HEK293T (cell line): ENCODE data around the gene EIF4E2.

Experiments used
- CTCF ChIA-PET: fragments of 350-600 bp; formaldehyde crosslinking; extraction: SDS; loops from one replicate; lab custom pipeline; 2021; ENCODE audit warnings: antibody characterized with exemption, inconsistent platforms; lab: Yijun Ruan, JAX
- POLR2A ChIA-PET: fragments of 350-600 bp; formaldehyde crosslinking; extraction: SDS; loops from one replicate; lab custom pipeline; 2020; ENCODE audit warnings: antibody characterized with exemption, inconsistent platforms; lab: Yijun Ruan, JAX
- DNase-seq: peaks from one replicate; pipeline ENCODE4 v3.0.0; 2012; ENCODE audit warnings: mixed read lengths; ENCODE audit errors: extremely low spot score
- ARNT ChIP-seq: fragments of 450-650 bp; IDR thresholded peaks from 2 replicates; pipeline ENCODE4 v1.6.1; 2017; ENCODE audit warnings: mild to moderate bottlenecking
- BHLHE40 ChIP-seq: fragments of 450-650 bp; IDR thresholded peaks from 2 replicates; pipeline ENCODE4 v1.6.1; 2016; ENCODE audit warnings: mild to moderate bottlenecking, moderate library complexity, borderline replicate concordance
- CTBP1 ChIP-seq: fragments of 450-650 bp; IDR thresholded peaks from 2 replicates; pipeline ENCODE4 v1.6.1; 2016; ENCODE audit warnings: borderline replicate concordance
- ELF4 ChIP-seq: fragments of 450-650 bp; IDR thresholded peaks from 2 replicates; pipeline ENCODE4 v1.6.1; 2017; ENCODE audit warnings: antibody characterized with exemption
- FOXA1 ChIP-seq: fragments of 450-650 bp; IDR thresholded peaks from 2 replicates; pipeline ENCODE4 v1.6.1; 2016; ENCODE audit warnings: mild to moderate bottlenecking
- FOXK2 ChIP-seq: fragments of 450-650 bp; IDR thresholded peaks from 2 replicates; pipeline ENCODE4 v1.6.1; 2016; ENCODE audit warnings: mild to moderate bottlenecking
- FOXM1 ChIP-seq: fragments of 450-650 bp; IDR thresholded peaks from 2 replicates; pipeline ENCODE4 v1.6.1; 2017; ENCODE audit warnings: mild to moderate bottlenecking, borderline replicate concordance
- HDGF ChIP-seq: fragments of 450-650 bp; IDR thresholded peaks from 2 replicates; pipeline ENCODE4 v1.6.1; 2017; ENCODE audit warnings: antibody characterized with exemption, borderline replicate concordance
- L3MBTL2 ChIP-seq: fragments of 450-650 bp; conservative IDR thresholded peaks from 2 replicates; pipeline ENCODE4 v1.6.1; 2016; ENCODE audit warnings: mild to moderate bottlenecking
- LEF1 ChIP-seq: fragments of 450-650 bp; IDR thresholded peaks from 2 replicates; pipeline ENCODE4 v1.6.1; 2017; ENCODE audit warnings: mild to moderate bottlenecking, borderline replicate concordance
- NFRKB ChIP-seq: fragments of 450-650 bp; IDR thresholded peaks from 2 replicates; pipeline ENCODE4 v1.6.1; 2016; ENCODE audit warnings: mild to moderate bottlenecking, moderate library complexity
- SP1 ChIP-seq: fragments of 450-650 bp; IDR thresholded peaks from 2 replicates; pipeline ENCODE4 v1.6.1; 2017
- SUZ12 ChIP-seq: fragments of 450-650 bp; IDR thresholded peaks from 2 replicates; pipeline ENCODE4 v1.6.1; 2016; ENCODE audit warnings: mild to moderate bottlenecking
- TARDBP ChIP-seq: fragments of 450-650 bp; IDR thresholded peaks from 2 replicates; pipeline ENCODE4 v1.6.1; 2016
- ZNF384 ChIP-seq: fragments of 450-650 bp; IDR thresholded peaks from 2 replicates; pipeline ENCODE4 v1.6.1; 2016
- TF ChIP-seq, protein P1 (sequence below): fragments of 450-650 bp; IDR thresholded peaks from 2 replicates; pipeline ENCODE4 v1.6.1; 2016

The EIF4E2 gene

GRCh38 chr2:232524771-232525170, 25.7 kb upstream of the EIF4E2 start:
- TF ChIP-seq SUZ12 (no peak), SP1 (no peak), FOXA1 (no peak)
- DNase-seq = no peak
- CTCF ChIA-PET = interaction anchor here (0.9 to 1.4 kb wide), 4 partner anchors 78 to 624 kb away, joined by 3 to 4 read pairs (median 4); no protein-coding TSS in a partner anchor
- POLR2A ChIA-PET = interaction anchor here (2.1 kb wide), 1 partner anchor 26 kb away, joined by 8 read pairs; the partner anchor contains the start of genes EIF4E2 and TIGD1

GRCh38 chr2:232525199-232525598, 25.3 kb upstream of the EIF4E2 start:
- ChIA-PET CTCF (interaction anchor here (0.6 kb wide), 1 partner anchor 608 kb away, joined by 3 read pairs; no protein-coding TSS in a partner anchor), POLR2A (no interaction called here)
- TF ChIP-seq CTBP1 = no peak
- TF ChIP-seq L3MBTL2 = no peak
- no peak for TF ChIP-seq BHLHE40
- TF ChIP-seq NFRKB = no peak
- TF ChIP-seq FOXM1 = no peak
- no peak for TF ChIP-seq FOXK2
- TF ChIP-seq ZNF384 = no peak
- no peak for TF ChIP-seq TARDBP
- TF ChIP-seq SUZ12 = no peak
- no peak for TF ChIP-seq ELF4
- TF ChIP-seq HDGF = no peak
- no peak for TF ChIP-seq SP1

DNA sequence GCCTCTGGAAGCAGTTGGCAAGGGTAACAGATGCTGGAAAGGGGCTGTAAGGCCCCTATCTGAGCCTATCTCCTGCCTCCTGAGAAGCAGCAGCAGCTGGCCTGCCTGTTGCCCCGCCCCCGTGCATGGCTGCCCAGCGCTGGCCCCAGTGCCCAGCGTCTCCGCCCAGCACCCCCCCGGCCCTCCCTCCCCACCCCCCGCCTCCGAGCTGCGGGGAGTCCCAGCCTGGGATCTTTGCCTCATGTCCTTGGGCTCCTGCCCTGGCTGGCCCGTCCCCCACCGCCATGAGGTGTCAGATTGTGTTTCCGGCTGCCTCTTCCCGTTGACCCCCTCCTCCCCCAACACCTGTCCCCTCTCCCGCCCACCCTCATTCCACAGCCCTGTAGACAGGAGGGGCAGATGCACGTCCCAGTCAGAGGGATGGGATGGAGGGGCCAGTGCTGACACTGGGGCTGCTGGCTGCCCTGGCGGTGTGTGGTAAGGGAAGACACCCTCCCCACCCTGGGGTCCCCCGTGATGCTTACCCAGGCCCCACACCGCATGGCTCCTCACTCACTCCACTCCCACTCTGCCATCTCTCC, 24.6 kb upstream of the EIF4E2 start, which contains the start of gene CHRND:
CHRND (plus strand) TSS at position 370 of the 581 bp plus-strand sequence; CDS start at position 426, 56 bp downstream.
- POLR2A ChIA-PET = no interaction called here
- TF ChIP-seq ELF4 = no peak
- no peak for DNase-seq
- CTCF ChIA-PET = interaction anchor here (0.6 kb wide), 1 partner anchor 609 kb away, joined by 3 read pairs; no protein-coding TSS in a partner anchor

More at GRCh38 chr2:232525199-232525598, 25.3 kb upstream of the EIF4E2 start:
- DNase-seq = no peak

- CTCF ChIA-PET = no interaction called here
- DNase-seq = no peak
- POLR2A ChIA-PET = no interaction called here
- TF ChIP-seq FOXA1 (no peak), L3MBTL2 (no peak), ARNT (no peak), TARDBP (no peak), CTBP1 (no peak), SP1 (no peak), HDGF (no peak), ELF4 (no peak), FOXM1 (no peak), BHLHE40 (no peak), NFRKB (no peak), FOXK2 (no peak), LEF1 (no peak), ZNF384 (no peak), SUZ12 (no peak)
- TF ChIP-seq, protein P1, sequence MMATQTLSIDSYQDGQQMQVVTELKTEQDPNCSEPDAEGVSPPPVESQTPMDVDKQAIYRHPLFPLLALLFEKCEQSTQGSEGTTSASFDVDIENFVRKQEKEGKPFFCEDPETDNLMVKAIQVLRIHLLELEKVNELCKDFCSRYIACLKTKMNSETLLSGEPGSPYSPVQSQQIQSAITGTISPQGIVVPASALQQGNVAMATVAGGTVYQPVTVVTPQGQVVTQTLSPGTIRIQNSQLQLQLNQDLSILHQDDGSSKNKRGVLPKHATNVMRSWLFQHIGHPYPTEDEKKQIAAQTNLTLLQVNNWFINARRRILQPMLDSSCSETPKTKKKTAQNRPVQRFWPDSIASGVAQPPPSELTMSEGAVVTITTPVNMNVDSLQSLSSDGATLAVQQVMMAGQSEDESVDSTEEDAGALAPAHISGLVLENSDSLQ = no peak
Measured at GRCh38 chr2:232526372-232526941, 24.0 kb upstream of the EIF4E2 start.

DNA sequence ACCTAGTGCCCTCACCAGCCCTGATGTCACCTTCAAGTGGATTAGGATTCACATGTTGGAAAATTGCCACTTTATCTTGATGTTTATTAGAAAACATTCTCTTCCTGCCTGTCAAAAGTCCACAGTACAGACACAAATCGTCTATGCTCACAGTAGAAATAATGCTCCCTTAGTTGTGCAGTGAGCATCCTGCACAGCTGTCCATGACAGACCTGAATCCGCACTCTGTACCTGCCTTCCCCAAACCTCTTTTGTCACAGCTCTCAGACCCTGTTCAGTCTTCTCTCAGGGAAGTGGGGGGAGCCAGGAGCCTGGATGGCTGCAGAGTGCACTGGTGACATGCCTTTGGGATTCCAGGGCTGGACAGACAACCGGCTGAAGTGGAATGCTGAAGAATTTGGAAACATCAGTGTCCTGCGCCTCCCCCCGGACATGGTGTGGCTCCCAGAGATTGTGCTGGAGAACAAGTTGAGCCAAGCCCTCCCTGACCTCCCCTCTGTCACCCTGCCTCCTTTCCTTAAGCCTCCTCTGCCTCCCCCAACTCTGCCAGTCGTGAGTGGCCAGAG, 22.5 kb upstream of the EIF4E2 start:
- ChIA-PET POLR2A (no interaction called here), CTCF (interaction anchor here (0.6 kb wide), 1 partner anchor 199 kb away, joined by 3 read pairs; no protein-coding TSS in a partner anchor)
- no peak for TF ChIP-seq FOXM1
- TF ChIP-seq SUZ12 = no peak
- no peak for TF ChIP-seq FOXK2
- TF ChIP-seq TARDBP = no peak
- TF ChIP-seq CTBP1 = no peak
- no peak for TF ChIP-seq NFRKB
- no peak for TF ChIP-seq ELF4
- TF ChIP-seq FOXA1 = no peak
- TF ChIP-seq ZNF384 = no peak
- no peak for TF ChIP-seq L3MBTL2
- TF ChIP-seq, protein P1 = no peak
- no peak for TF ChIP-seq LEF1
- no peak for TF ChIP-seq BHLHE40
- no peak for DNase-seq

GRCh38 chr2:232528746-232529460, 21.6 kb upstream of the EIF4E2 start:
- CTCF ChIA-PET = no interaction called here

More at GRCh38 chr2:232528746-232529460, 21.6 kb upstream of the EIF4E2 start:
- DNase-seq = no peak
- POLR2A ChIA-PET = no interaction called here
- TF ChIP-seq SP1 = no peak
- TF ChIP-seq CTBP1 = no peak
- TF ChIP-seq FOXK2 = no peak
- no peak for TF ChIP-seq FOXM1
- TF ChIP-seq, protein P1 = no peak
- no peak for TF ChIP-seq HDGF
- no peak for TF ChIP-seq LEF1
- TF ChIP-seq SUZ12 = no peak
- no peak for TF ChIP-seq L3MBTL2
